H1 (cell line): ENCODE results near the gene ENPP6. TPM values are rescaled to one million over a fixed set of nuclear protein-coding genes. Genes with fewer than 3 reads are reported as not detected.

Experiments
- CTCF ChIA-PET: fragments of 300-600 bp; sonication (Branson Sonifier 250); formaldehyde crosslinking; loops from one replicate; lab custom pipeline; 2021; ENCODE audit not compliant: partially characterized antibody; lab: Charles Lee
- POLR2A ChIA-PET: fragments of 300-600 bp; sonication (Branson Sonifier 250); formaldehyde crosslinking; loops from one replicate; lab custom pipeline; 2021; ENCODE audit warnings: inconsistent platforms; ENCODE audit not compliant: partially characterized antibody; lab: Charles Lee
- DNase-seq, 2 experiments: peaks; one replicate each; pipeline versions ENCODE4 v3.0.0 to v3.0.0-alpha.2; 2010 to 2022; ENCODE audit warnings: low spot score in 2 of 2, low read depth in 1 of 2, mixed read lengths in 1 of 2
- FAIRE-seq: peaks from 2 replicates; lab custom pipeline; 2011; peaks lifted over from hg19 to GRCh38; lab: Jason Lieb, UNC
- H2AFZ ChIP-seq: 2 replicates; pipeline ENCODE4 v1.8.1; 2012; ENCODE audit warnings: low read length, inconsistent platforms
- H2AK5ac ChIP-seq: 2 replicates; pipeline ENCODE4 v1.6.1; 2013; ENCODE audit warnings: low read depth, low read length
- H2BK120ac ChIP-seq: replicated peaks from 2 replicates; pipeline ENCODE3; 2013; ENCODE audit warnings: low read depth, low read length, inconsistent platforms
- H2BK12ac ChIP-seq: 2 replicates; pipeline ENCODE4 v1.6.1; 2013; ENCODE audit warnings: low read depth, low read length
- H2BK15ac ChIP-seq: 2 replicates; pipeline ENCODE4 v1.6.1; 2013; ENCODE audit warnings: low read length
- H2BK20ac ChIP-seq: 2 replicates; pipeline ENCODE4 v1.6.1; 2013; ENCODE audit warnings: low read length
- H2BK5ac ChIP-seq: 2 replicates; pipeline ENCODE4 v1.6.1; 2013; ENCODE audit warnings: low read depth, low read length
- H3K14ac ChIP-seq: 2 replicates; pipeline ENCODE4 v1.6.1; 2013; ENCODE audit warnings: inconsistent platforms; ENCODE audit not compliant: insufficient read length
- H3K18ac ChIP-seq: 2 replicates; pipeline ENCODE4 v1.6.1; 2013; ENCODE audit warnings: low read length; ENCODE audit errors: extremely low read depth
- H3K23ac ChIP-seq: 2 replicates; pipeline ENCODE4 v1.6.1; 2013; ENCODE audit warnings: inconsistent platforms; ENCODE audit not compliant: insufficient read length
- H3K23me2 ChIP-seq: 2 replicates; pipeline ENCODE4 v1.6.1; 2013; ENCODE audit warnings: low read depth, low read length
- H3K27ac ChIP-seq: 2 replicates; pipeline ENCODE4 v1.6.1; 2011; ENCODE audit warnings: low read depth, low read length, inconsistent platforms
- H3K27me3 ChIP-seq, 4 experiments: replicated peaks in 1 of 4; 1 replicate in 1 of 4; 2 replicates in 3 of 4; pipeline versions ENCODE4 v1.6.1 to v1.8.1; 2011 to 2013; ENCODE audit warnings: low read length in 3 of 4, mild to moderate bottlenecking in 3 of 4, inconsistent platforms in 2 of 4, mixed read lengths in 2 of 4, moderate library complexity in 1 of 4; ENCODE audit not compliant: control insufficient read depth in 3 of 4, insufficient read depth in 3 of 4; ENCODE audit errors: extremely low read depth in 1 of 4
- H3K36me3 ChIP-seq, 4 experiments: 2 replicates each; pipeline versions ENCODE4 v1.6.1 to v1.8.1; 2011 to 2013; ENCODE audit warnings: mild to moderate bottlenecking in 4 of 4, low read length in 3 of 4, moderate library complexity in 2 of 4, control low read depth in 1 of 4, inconsistent platforms in 1 of 4; ENCODE audit not compliant: insufficient read depth in 4 of 4, control insufficient read depth in 2 of 4
- H3K4ac ChIP-seq: replicated peaks from 2 replicates; pipeline ENCODE3; 2013; ENCODE audit warnings: low read length, low read depth, mixed read lengths, inconsistent platforms; ENCODE audit not compliant: insufficient read length
- H3K4me1 ChIP-seq, 4 experiments: replicated peaks in 1 of 4; 1 replicate in 1 of 4; 2 replicates in 3 of 4; pipeline versions ENCODE4 v1.6.1 to v1.8.1; 2011 to 2013; ENCODE audit warnings: low read length in 3 of 4, inconsistent platforms in 2 of 4, mixed read lengths in 1 of 4; ENCODE audit not compliant: insufficient read depth in 4 of 4, control insufficient read depth in 3 of 4
- H3K4me2 ChIP-seq, 2 experiments: 2 replicates each; pipeline versions ENCODE4 v1.6.1 to v1.8.1; 2011 to 2013; ENCODE audit warnings: low read depth in 2 of 2, low read length in 2 of 2, control low read depth in 1 of 2, inconsistent platforms in 1 of 2, mild to moderate bottlenecking in 1 of 2; ENCODE audit not compliant: insufficient read depth in 1 of 2
- H3K4me3 ChIP-seq, 4 experiments: fragments of 200-600, 300-600 bp in 1 of 4; sonication (generic), shearing (Covaris generic), sonication (Bioruptor Twin) in 1 of 4; 2 replicates each; pipeline versions ENCODE4 v1.5.1 to v1.8.1; 2011 to 2016; ENCODE audit warnings: low read length in 4 of 4, low read depth in 3 of 4, control low read depth in 2 of 4, inconsistent platforms in 2 of 4, mild to moderate bottlenecking in 2 of 4, mixed read lengths in 1 of 4, moderate library complexity in 1 of 4; ENCODE audit not compliant: insufficient read depth in 2 of 4; ENCODE audit errors: extremely low read depth in 1 of 4
- H3K56ac ChIP-seq: replicated peaks from 2 replicates; pipeline ENCODE3; 2013; ENCODE audit warnings: low read depth, mild to moderate bottlenecking, mixed read lengths, low read length, inconsistent platforms; ENCODE audit not compliant: insufficient read length
- H3K79me1 ChIP-seq: 2 replicates; pipeline ENCODE4 v1.6.1; 2013; ENCODE audit warnings: low read depth, low read length, control low read depth
- H3K79me2 ChIP-seq, 2 experiments: 2 replicates each; pipeline versions ENCODE4 v1.6.1 to v1.8.1; 2012 to 2013; ENCODE audit warnings: low read length in 2 of 2, mild to moderate bottlenecking in 2 of 2, inconsistent platforms in 1 of 2; ENCODE audit not compliant: insufficient read depth in 2 of 2, control insufficient read depth in 1 of 2
- H3K9ac ChIP-seq, 4 experiments: replicated peaks in 1 of 4; 1 replicate in 1 of 4; 2 replicates in 3 of 4; pipeline versions ENCODE4 v1.6.1 to v1.8.1; 2011 to 2013; ENCODE audit warnings: low read depth in 3 of 4, low read length in 3 of 4, control low read depth in 2 of 4, mild to moderate bottlenecking in 2 of 4, moderate library complexity in 2 of 4, inconsistent platforms in 1 of 4; ENCODE audit errors: extremely low read depth in 1 of 4
- H3K9me3 ChIP-seq, 2 experiments: 2 replicates each; pipeline versions ENCODE4 v1.6.1 to v1.8.1; 2012 to 2013; ENCODE audit warnings: mild to moderate bottlenecking in 2 of 2, moderate library complexity in 2 of 2, control low read depth in 1 of 2, inconsistent platforms in 1 of 2, low read depth in 1 of 2, low read length in 1 of 2, mixed read lengths in 1 of 2; ENCODE audit not compliant: insufficient read depth in 2 of 2
- H4K20me1 ChIP-seq, 2 experiments: replicated peaks in 1 of 2; 2 replicates each; pipeline versions ENCODE3 to v1.8.1; 2011 to 2013; ENCODE audit warnings: inconsistent platforms in 2 of 2, low read length in 2 of 2, mild to moderate bottlenecking in 1 of 2; ENCODE audit not compliant: insufficient read depth in 2 of 2, control insufficient read depth in 1 of 2
- H4K5ac ChIP-seq: 2 replicates; pipeline ENCODE4 v1.6.1; 2013; ENCODE audit warnings: low read length, low read depth, mixed read lengths, inconsistent platforms; ENCODE audit not compliant: insufficient read length
- H4K8ac ChIP-seq: 2 replicates; pipeline ENCODE4 v1.8.0; 2013; ENCODE audit warnings: mild to moderate bottlenecking, moderate library complexity, low read length, inconsistent platforms; ENCODE audit not compliant: insufficient read depth; ENCODE audit errors: extremely low read depth
- H4K91ac ChIP-seq: replicated peaks from 2 replicates; pipeline ENCODE3; 2013; ENCODE audit warnings: low read length, mixed read lengths, inconsistent platforms; ENCODE audit not compliant: insufficient read length
- BRCA1 ChIP-seq: IDR thresholded peaks from 2 replicates; pipeline ENCODE4 v1.6.1; 2012; ENCODE audit warnings: low read depth, low read length, improper control_type of control experiment
- FOSL1 ChIP-seq: IDR thresholded peaks from 2 replicates; pipeline ENCODE4 v1.6.1; 2011; ENCODE audit warnings: mild to moderate bottlenecking, low read depth, low read length, moderate library complexity; ENCODE audit not compliant: insufficient read depth
- GTF2F1 ChIP-seq: IDR thresholded peaks from 2 replicates; pipeline ENCODE4 v1.6.1; 2012; ENCODE audit warnings: low read depth, low read length, improper control_type of control experiment, borderline replicate concordance
- HDAC2 ChIP-seq, 2 experiments: fragments of 300-600 bp in 1 of 2; sonication (generic) in 1 of 2; IDR thresholded peaks; 2 replicates each; pipeline ENCODE4 v1.6.1; 2011 to 2012; ENCODE audit warnings: low read depth in 2 of 2, low read length in 2 of 2, mild to moderate bottlenecking in 2 of 2, moderate library complexity in 2 of 2, borderline replicate concordance in 1 of 2, inconsistent platforms in 1 of 2
- KDM1A ChIP-seq: fragments of 200-600, 300-600 bp; sonication (generic); IDR thresholded peaks from 2 replicates; pipeline ENCODE4 v1.7.1; 2016; ENCODE audit warnings: mild to moderate bottlenecking, low read length, borderline replicate concordance
- PHF8 ChIP-seq: fragments of 200-600 bp; sonication (generic); conservative IDR thresholded peaks from 2 replicates; pipeline ENCODE4 v1.7.1; 2012; ENCODE audit warnings: low read depth, mild to moderate bottlenecking, inconsistent platforms, low read length, moderate library complexity
- RFX5 ChIP-seq: IDR thresholded peaks from 2 replicates; pipeline ENCODE4 v1.6.1; 2011; ENCODE audit warnings: low read depth, low read length, improper control_type of control experiment, borderline replicate concordance
- RXRA ChIP-seq: IDR thresholded peaks from 2 replicates; pipeline ENCODE4 v1.6.1; 2011; ENCODE audit warnings: low read depth, mild to moderate bottlenecking, low read length, moderate library complexity; ENCODE audit not compliant: insufficient read depth
- SAP30 ChIP-seq: fragments of 300-600 bp; sonication (generic); IDR thresholded peaks from 2 replicates; pipeline ENCODE4 v1.7.1; 2012; ENCODE audit warnings: low read length, moderate library complexity, mild to moderate bottlenecking, inconsistent platforms; ENCODE audit not compliant: insufficient read depth, insufficient replicate concordance
- SP1 ChIP-seq: IDR thresholded peaks from 2 replicates; pipeline ENCODE4 v1.6.1; 2011; ENCODE audit warnings: low read depth, low read length
- YY1 ChIP-seq: IDR thresholded peaks from 2 replicates; pipeline ENCODE4 v1.6.1; 2011; ENCODE audit warnings: low read depth, mild to moderate bottlenecking, low read length
- WGBS, 2 experiments: shearing (Covaris generic) in 1 of 2; methylation state at CpG; one replicate each; pipeline versions ENCODE4 v1.1.6 to v1.1.7; 2013 to 2015; ENCODE audit warnings: low lambda C conversion rate in 2 of 2, mixed read lengths in 2 of 2, inconsistent platforms in 1 of 2, low coverage in 1 of 2, missing lambda C conversion rate in 1 of 2; ENCODE audit not compliant: insufficient replicate concordance in 2 of 2, insufficient coverage in 1 of 2, insufficient read length in 1 of 2; ENCODE audit errors: extremely low coverage in 1 of 2, missing lambda C conversion rate in 1 of 2; 5-methylcytosine and 5-hydroxymethylcytosine counted together
- polyA plus RNA-seq, 7 experiments: library from polyadenylated mRNA; depleted of rRNA in 3 of 7; stranded (reverse) in 5 of 7; unstranded in 2 of 7; fragments of >200 nt in 5 of 7; fragments of 200-250 nt in 2 of 7; gene quantifications; 1 replicate in 5 of 7; 2 replicates in 1 of 7; 4 replicates in 1 of 7; pipeline versions ENCODE4 v1.2.1 to v1.2.3, GENCODE V29; 2011 to 2013; ENCODE audit warnings: missing spikeins in 2 of 7, mixed read lengths in 2 of 7
- total RNA-seq: library from RNA; stranded (reverse); fragmentation: NEBNext Ultra II Directional; extraction: Animal tissue kit (Norgen Biotek cat#: 25700); gene quantifications from 2 replicates; pipeline ENCODE4 v1.2.1, GENCODE V29; 2021
- TF ChIP-seq, protein P1 (sequence below): IDR thresholded peaks from 2 replicates; pipeline ENCODE4 v1.6.1; 2012; ENCODE audit warnings: inconsistent platforms

ENPP6 gene
- total and polyA plus RNA-seq, 2 of the 8 experiments (the other 6 are each of a cell fraction or from before 2014, with no cell fraction given), result 0.11 to 0.20 TPM

DNA sequence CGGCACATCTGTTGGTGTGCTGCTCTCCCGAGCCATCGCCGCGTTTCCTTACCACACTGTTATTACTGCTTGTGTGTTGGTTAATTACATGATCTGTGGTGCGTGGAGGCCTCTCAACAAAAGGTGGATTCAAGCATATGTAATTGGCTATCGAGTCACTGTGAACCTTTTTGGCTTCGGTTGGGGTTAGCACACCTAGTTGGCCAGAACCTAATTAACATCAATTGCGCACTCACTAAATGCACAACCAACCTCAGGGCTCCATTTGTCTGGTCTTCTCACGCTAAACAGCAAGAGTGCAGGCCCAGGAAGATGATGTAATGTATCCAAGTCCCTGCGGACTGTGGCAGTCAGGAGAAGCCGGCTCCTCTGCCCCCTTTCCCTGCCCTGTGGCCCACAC is 17.4 kb downstream of the ENPP6 start:
- no peaks in the 10 kb centered on the region for H3K23me2 ChIP-seq

More for the DNA sequence above, 17.4 kb downstream of the ENPP6 start:
- no peak overlapping the region for H2BK15ac ChIP-seq
- H3K79me1 ChIP-seq, result no peaks in the 10 kb centered on the region
- no peak overlapping the region for H3K4me3 ChIP-seq
- H3K56ac ChIP-seq, result no peak overlapping the region
- H2BK5ac ChIP-seq, result 0 out of 2 replicates have a peak overlapping the region, but pooled peaks have one; percentile 49
- H3K4ac ChIP-seq, result no peak overlapping the region
- H3K4me2 ChIP-seq, result no peak overlapping the region
- no peak overlapping the region for H4K8ac ChIP-seq
- no peaks in the 10 kb centered on the region for H4K20me1 ChIP-seq
- H3K27ac ChIP-seq, result no peak overlapping the region
- no peak overlapping the region for H3K9ac ChIP-seq
- no peaks in the 10 kb centered on the region for H3K36me3 ChIP-seq
- H3K4me1 ChIP-seq, result peaks cover 0 to 6% (median 2%) of the 10 kb centered on the region in 4 experiments; a peak in 2 of 7 replicates
- no peaks in the 10 kb centered on the region for H3K9me3 ChIP-seq
- no peak overlapping the region for H2BK120ac ChIP-seq
- DNase-seq, result no peak
- no peak overlapping the region for H2AFZ ChIP-seq
- 84% methylated on average over 12 of the region's 12 CpGs; no CpG with 5 or more reads in 1 of the 2 experiments for WGBS, 2 experiments
- H2BK12ac ChIP-seq, result 0 out of 2 replicates have a peak overlapping the region, but pooled peaks have one; percentile 10
- CTCF ChIA-PET, result no interaction called here
- FAIRE-seq, result no peak
- H3K18ac ChIP-seq, result no peak overlapping the region
- H4K5ac ChIP-seq, result no peak overlapping the region
- TF ChIP-seq RXRA (no peak), BRCA1 (no peak), KDM1A (no peak), YY1 (no peak), FOSL1 (no peak), SP1 (no peak), HDAC2 (IDR thresholded peaks at IDR 0.05; ENCODE audit: borderline replicate concordance in 1 of 2, low read depth in 2 of 2, low read length in 2 of 2) (no peak), SAP30 (no peak), RFX5 (no peak), PHF8 (no peak), GTF2F1 (no peak)
- TF ChIP-seq, protein P1, sequence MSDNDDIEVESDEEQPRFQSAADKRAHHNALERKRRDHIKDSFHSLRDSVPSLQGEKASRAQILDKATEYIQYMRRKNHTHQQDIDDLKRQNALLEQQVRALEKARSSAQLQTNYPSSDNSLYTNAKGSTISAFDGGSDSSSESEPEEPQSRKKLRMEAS, result no peak
- TF ChIP-seq, all 59 proteins: peak for 0
- POLR2A ChIA-PET, result no interaction called here
- Histone ChIP-seq H3K14ac (no peak overlapping the region), H2BK20ac (no peak overlapping the region), H3K79me2 (no peaks in the 10 kb centered on the region), H3K27me3 (no peaks in the 10 kb centered on the region), H4K91ac (no peak overlapping the region), H3K23ac (no peak overlapping the region), H2AK5ac (no peak overlapping the region)
